Omental fat pad (tissue), 4 donors: ENCODE results near the gene AKR1C3. TPM values are rescaled to one million over a fixed set of nuclear protein-coding genes. Genes with fewer than 3 reads are reported as not detected.
"Not testable (repeated sequence)": the region's sequence is repeated elsewhere in the genome, so short reads cannot be mapped to it uniquely, and the experiment has no call there.

Experiments used
- ATAC-seq: fragments of 150-250 bp; one replicate; pipeline ENCODE4 v1.9.1; 2016; ENCODE audit warnings: mild to moderate bottlenecking, moderate library complexity; ENCODE audit not compliant: low FRiP score
- DNase-seq: peaks from one replicate; pipeline ENCODE4 v3.0.0-alpha.2; 2019; ENCODE audit warnings: low spot score
- CTCF ChIP-seq, 3 donors: fragments of 450-650 bp; IDR thresholded peaks; one replicate each; pipeline ENCODE4 v1.5.1; 2016 to 2017; ENCODE audit warnings: antibody characterized with exemption in 3 of 3, mild to moderate bottlenecking in 3 of 3, moderate library complexity in 2 of 3
- total RNA-seq, 4 donors: library from RNA; depleted of rRNA; stranded (reverse); fragments of >200 nt; gene quantifications; one replicate each; pipeline ENCODE4 v1.1.0, GENCODE V29; 2016

Gene AKR1C3
- total RNA-seq, 4 donors from 2014 or later, result 71.0 to 147 (median 116) TPM

GRCh38 chr10:5105626-5106025 is 11.4 kb downstream of the AKR1C3 start:
- DNase-seq (no peak), ATAC-seq (no peak)
- no peak for TF ChIP-seq CTCF (IDR thresholded peaks at IDR 0.05)

GRCh38 chr10:5106553-5106952 is 12.3 kb downstream of the AKR1C3 start:
- no peak for ATAC-seq
- TF ChIP-seq CTCF (IDR thresholded peaks at IDR 0.05), result no peak
- DNase-seq, result no peak

GRCh38 chr10:5107860-5108526 is 13.8 kb downstream of the AKR1C3 start:
- DNase-seq, result no peak
- no peak for ATAC-seq
- no peak for TF ChIP-seq CTCF (IDR thresholded peaks at IDR 0.05)

- DNase-seq, result no peak
- ATAC-seq, result no peak
- TF ChIP-seq CTCF (IDR thresholded peaks at IDR 0.05), result no peak
These were observed 14.6 kb downstream of the AKR1C3 start for GRCh38 chr10:5108658-5109416.

GRCh38 chr10:5109861-5110260 is 15.6 kb downstream of the AKR1C3 start:
- ATAC-seq, DNase-seq: not testable (repeated sequence)

GRCh38 chr10:5116621-5117020 is 22.4 kb downstream of the AKR1C3 start:
- ATAC-seq (no peak), DNase-seq (no peak)
- TF ChIP-seq CTCF (IDR thresholded peaks at IDR 0.05), result no peak

- no peak for TF ChIP-seq CTCF (IDR thresholded peaks at IDR 0.05)
- no peak for ATAC-seq
These were observed 22.8 kb downstream of the AKR1C3 start for GRCh38 chr10:5117026-5117425.

GRCh38 chr10:5119997-5120396 is 25.8 kb downstream of the AKR1C3 start:
- ATAC-seq, DNase-seq: not testable (repeated sequence)

More at GRCh38 chr10:5117026-5117425, 22.8 kb downstream of the AKR1C3 start:
- DNase-seq, result no peak
